ENCODE measurements around the gene ATP1A3.

- TF ChIP-seq, protein P1, sequence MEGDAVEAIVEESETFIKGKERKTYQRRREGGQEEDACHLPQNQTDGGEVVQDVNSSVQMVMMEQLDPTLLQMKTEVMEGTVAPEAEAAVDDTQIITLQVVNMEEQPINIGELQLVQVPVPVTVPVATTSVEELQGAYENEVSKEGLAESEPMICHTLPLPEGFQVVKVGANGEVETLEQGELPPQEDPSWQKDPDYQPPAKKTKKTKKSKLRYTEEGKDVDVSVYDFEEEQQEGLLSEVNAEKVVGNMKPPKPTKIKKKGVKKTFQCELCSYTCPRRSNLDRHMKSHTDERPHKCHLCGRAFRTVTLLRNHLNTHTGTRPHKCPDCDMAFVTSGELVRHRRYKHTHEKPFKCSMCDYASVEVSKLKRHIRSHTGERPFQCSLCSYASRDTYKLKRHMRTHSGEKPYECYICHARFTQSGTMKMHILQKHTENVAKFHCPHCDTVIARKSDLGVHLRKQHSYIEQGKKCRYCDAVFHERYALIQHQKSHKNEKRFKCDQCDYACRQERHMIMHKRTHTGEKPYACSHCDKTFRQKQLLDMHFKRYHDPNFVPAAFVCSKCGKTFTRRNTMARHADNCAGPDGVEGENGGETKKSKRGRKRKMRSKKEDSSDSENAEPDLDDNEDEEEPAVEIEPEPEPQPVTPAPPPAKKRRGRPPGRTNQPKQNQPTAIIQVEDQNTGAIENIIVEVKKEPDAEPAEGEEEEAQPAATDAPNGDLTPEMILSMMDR (IDR thresholded peaks at IDR 0.05): no peak
- TF ChIP-seq POLR2AphosphoS5 (IDR thresholded peaks at IDR 0.05): no peak
- no peak for TF ChIP-seq POLR2A (IDR thresholded peaks at IDR 0.05)
- TF ChIP-seq EP300 (IDR thresholded peaks at IDR 0.05): no peak
Measured at GRCh38 chr19:41993612-41994483, at the start of gene ATP1A3.

Data from stomach (tissue), 4 donors.